ENCODE results near the gene CHMP5. TPM values are rescaled to one million over a fixed set of nuclear protein-coding genes. Genes with fewer than 3 reads are reported as not detected.

CHMP5 gene
- total RNA-seq, 1 experiment from 2014 or later, result 53.4 TPM

GRCh38 chr9:33234511-33235467 lies 30.1 kb upstream of the CHMP5 start:
- Histone ChIP-seq H3K9ac (ENCODE audit: low read length) (no peak overlapping the region), H3K79me2 (ENCODE audit: low read length) (no peaks in the 10 kb centered on the region), H3K4me3 (ENCODE audit: low read length) (no peak overlapping the region), H3K4me2 (ENCODE audit: low read depth, low read length, poor library complexity, severe bottlenecking) (no peak overlapping the region), H3K27me3 (ENCODE audit: low read length) (no peaks in the 10 kb centered on the region), H3K9me3 (ENCODE audit: low read length) (no peaks in the 10 kb centered on the region), H3K27ac (ENCODE audit: low read length) (no peak overlapping the region), H4K20me1 (ENCODE audit: insufficient read depth, low read depth, low read length) (no peaks in the 10 kb centered on the region), H2AFZ (ENCODE audit: low read length) (no peak overlapping the region), H3K4me1 (ENCODE audit: low read length) (no peaks in the 10 kb centered on the region), H3K36me3 (ENCODE audit: insufficient read depth, low read length) (no peaks in the 10 kb centered on the region), H3K9me2 (replicated peaks; ENCODE audit: insufficient read depth, low read length) (no peaks in the 10 kb centered on the region)
- no peak for DNase-seq

GRCh38 chr9:33236571-33236970 lies 28.3 kb upstream of the CHMP5 start:
- H3K4me2 ChIP-seq (ENCODE audit: low read depth, low read length, poor library complexity, severe bottlenecking), result no peak overlapping the region
- H3K9me3 ChIP-seq (ENCODE audit: low read length), result no peaks in the 10 kb centered on the region
- H3K27ac ChIP-seq (ENCODE audit: low read length), result no peak overlapping the region
- H3K4me1 ChIP-seq (ENCODE audit: low read length), result no peaks in the 10 kb centered on the region
- no peaks in the 10 kb centered on the region for H3K36me3 ChIP-seq (ENCODE audit: insufficient read depth, low read length)
- H3K9ac ChIP-seq (ENCODE audit: low read length), result no peak overlapping the region
- H3K4me3 ChIP-seq (ENCODE audit: low read length), result no peak overlapping the region
- H3K79me2 ChIP-seq (ENCODE audit: low read length), result no peaks in the 10 kb centered on the region
- no peak overlapping the region for H2AFZ ChIP-seq (ENCODE audit: low read length)
- H3K9me2 ChIP-seq (replicated peaks; ENCODE audit: insufficient read depth, low read length), result no peaks in the 10 kb centered on the region
- no peak for DNase-seq
- no peaks in the 10 kb centered on the region for H4K20me1 ChIP-seq (ENCODE audit: insufficient read depth, low read depth, low read length)
- H3K27me3 ChIP-seq (ENCODE audit: low read length), result no peaks in the 10 kb centered on the region

- Histone ChIP-seq H3K9ac (ENCODE audit: low read length) (no peak within 1 kb of the TSS), H3K9me2 (replicated peaks; ENCODE audit: insufficient read depth, low read length) (no peaks in the 10 kb centered on the region), H3K79me2 (ENCODE audit: low read length) (no peaks in the 10 kb centered on the region), H3K4me2 (ENCODE audit: low read depth, low read length, poor library complexity, severe bottlenecking) (no peak within 1 kb of the TSS), H3K4me3 (ENCODE audit: low read length) (no peak within 1 kb of the TSS), H3K36me3 (ENCODE audit: insufficient read depth, low read length) (no peaks in the 10 kb centered on the region), H3K27ac (ENCODE audit: low read length) (no peak within 1 kb of the TSS), H2AFZ (ENCODE audit: low read length) (no peak within 1 kb of the TSS), H3K27me3 (ENCODE audit: low read length) (no peaks in the 10 kb centered on the region), H4K20me1 (ENCODE audit: insufficient read depth, low read depth, low read length) (no peaks in the 10 kb centered on the region), H3K4me1 (ENCODE audit: low read length) (no peaks in the 10 kb centered on the region), H3K9me3 (ENCODE audit: low read length) (no peaks in the 10 kb centered on the region)
- DNase-seq, result no peak
These were observed 24.9 kb upstream of the CHMP5 start, which contains the start of gene SPINK4 for GRCh38 chr9:33239921-33240320. Gene SPINK4 (plus strand): TSS chr9:33240167. CDS start chr9:33240209, 42 bp downstream.

- no peaks in the 10 kb centered on the region for H3K4me1 ChIP-seq (ENCODE audit: low read length)
- no peak for DNase-seq
- no peaks in the 10 kb centered on the region for H3K79me2 ChIP-seq (ENCODE audit: low read length)
- H3K27ac ChIP-seq (ENCODE audit: low read length), result no peak overlapping the region
- H3K4me3 ChIP-seq (ENCODE audit: low read length), result no peak overlapping the region
- H3K9me3 ChIP-seq (ENCODE audit: low read length), result no peaks in the 10 kb centered on the region
- H3K9me2 ChIP-seq (replicated peaks; ENCODE audit: insufficient read depth, low read length), result no peaks in the 10 kb centered on the region
- H4K20me1 ChIP-seq (ENCODE audit: insufficient read depth, low read depth, low read length), result no peaks in the 10 kb centered on the region
- no peaks in the 10 kb centered on the region for H3K36me3 ChIP-seq (ENCODE audit: insufficient read depth, low read length)
- no peak overlapping the region for H2AFZ ChIP-seq (ENCODE audit: low read length)
- no peak overlapping the region for H3K9ac ChIP-seq (ENCODE audit: low read length)
- H3K27me3 ChIP-seq (ENCODE audit: low read length), result no peaks in the 10 kb centered on the region
- no peak overlapping the region for H3K4me2 ChIP-seq (ENCODE audit: low read depth, low read length, poor library complexity, severe bottlenecking)
These were observed 23.6 kb upstream of the CHMP5 start for GRCh38 chr9:33241298-33241697.

GRCh38 chr9:33242609-33243134 lies 22.2 kb upstream of the CHMP5 start:
- Histone ChIP-seq H3K27ac (ENCODE audit: low read length) (no peak overlapping the region), H3K4me2 (ENCODE audit: low read depth, low read length, poor library complexity, severe bottlenecking) (no peak overlapping the region), H3K27me3 (ENCODE audit: low read length) (no peaks in the 10 kb centered on the region), H3K4me1 (ENCODE audit: low read length) (no peaks in the 10 kb centered on the region), H2AFZ (ENCODE audit: low read length) (no peak overlapping the region), H3K79me2 (ENCODE audit: low read length) (no peaks in the 10 kb centered on the region), H4K20me1 (ENCODE audit: insufficient read depth, low read depth, low read length) (no peaks in the 10 kb centered on the region), H3K4me3 (ENCODE audit: low read length) (no peak overlapping the region), H3K9ac (ENCODE audit: low read length) (no peak overlapping the region), H3K36me3 (ENCODE audit: insufficient read depth, low read length) (no peaks in the 10 kb centered on the region), H3K9me3 (ENCODE audit: low read length) (no peaks in the 10 kb centered on the region), H3K9me2 (replicated peaks; ENCODE audit: insufficient read depth, low read length) (no peaks in the 10 kb centered on the region)
- no peak for DNase-seq

- no peak overlapping the region for H3K27ac ChIP-seq (ENCODE audit: low read length)
- no peaks in the 10 kb centered on the region for H3K79me2 ChIP-seq (ENCODE audit: low read length)
- no peak overlapping the region for H3K4me2 ChIP-seq (ENCODE audit: low read depth, low read length, poor library complexity, severe bottlenecking)
- no peaks in the 10 kb centered on the region for H4K20me1 ChIP-seq (ENCODE audit: insufficient read depth, low read depth, low read length)
- H3K4me1 ChIP-seq (ENCODE audit: low read length), result peaks cover 1% of the 10 kb centered on the region; the same call in 1 of the 2 replicates
- H3K9ac ChIP-seq (ENCODE audit: low read length), result no peak overlapping the region
- DNase-seq, result no peak
- no peak overlapping the region for H3K4me3 ChIP-seq (ENCODE audit: low read length)
- H3K27me3 ChIP-seq (ENCODE audit: low read length), result no peaks in the 10 kb centered on the region
- H3K9me2 ChIP-seq (replicated peaks; ENCODE audit: insufficient read depth, low read length), result no peaks in the 10 kb centered on the region
- no peaks in the 10 kb centered on the region for H3K9me3 ChIP-seq (ENCODE audit: low read length)
- no peak overlapping the region for H2AFZ ChIP-seq (ENCODE audit: low read length)
- no peaks in the 10 kb centered on the region for H3K36me3 ChIP-seq (ENCODE audit: insufficient read depth, low read length)
These were observed 20.6 kb upstream of the CHMP5 start for GRCh38 chr9:33244137-33244784.

GRCh38 chr9:33245341-33245740 lies 19.5 kb upstream of the CHMP5 start:
- Histone ChIP-seq H3K9me3 (ENCODE audit: low read length) (no peaks in the 10 kb centered on the region), H3K9me2 (replicated peaks; ENCODE audit: insufficient read depth, low read length) (no peaks in the 10 kb centered on the region), H3K4me2 (ENCODE audit: low read depth, low read length, poor library complexity, severe bottlenecking) (no peak overlapping the region), H3K9ac (ENCODE audit: low read length) (no peak overlapping the region), H3K36me3 (ENCODE audit: insufficient read depth, low read length) (no peaks in the 10 kb centered on the region), H2AFZ (ENCODE audit: low read length) (no peak overlapping the region), H4K20me1 (ENCODE audit: insufficient read depth, low read depth, low read length) (no peaks in the 10 kb centered on the region), H3K27me3 (ENCODE audit: low read length) (no peaks in the 10 kb centered on the region), H3K4me1 (ENCODE audit: low read length) (peaks cover 6% of the 10 kb centered on the region; the same call in 1 of the 2 replicates), H3K4me3 (ENCODE audit: low read length) (no peak overlapping the region), H3K79me2 (ENCODE audit: low read length) (no peaks in the 10 kb centered on the region), H3K27ac (ENCODE audit: low read length) (no peak overlapping the region)
- no peak for DNase-seq

GRCh38 chr9:33246269-33246860 lies 18.5 kb upstream of the CHMP5 start:
- no peak overlapping the region for H3K4me2 ChIP-seq (ENCODE audit: low read depth, low read length, poor library complexity, severe bottlenecking)
- DNase-seq, result no peak
- no peak overlapping the region for H3K9ac ChIP-seq (ENCODE audit: low read length)
- H3K4me1 ChIP-seq (ENCODE audit: low read length), result peaks cover 6% of the 10 kb centered on the region; the same call in 1 of the 2 replicates
- H2AFZ ChIP-seq (ENCODE audit: low read length), result no peak overlapping the region
- no peaks in the 10 kb centered on the region for H3K79me2 ChIP-seq (ENCODE audit: low read length)
- no peak overlapping the region for H3K27ac ChIP-seq (ENCODE audit: low read length)
- H4K20me1 ChIP-seq (ENCODE audit: insufficient read depth, low read depth, low read length), result no peaks in the 10 kb centered on the region
- no peaks in the 10 kb centered on the region for H3K9me2 ChIP-seq (replicated peaks; ENCODE audit: insufficient read depth, low read length)
- H3K27me3 ChIP-seq (ENCODE audit: low read length), result no peaks in the 10 kb centered on the region
- no peaks in the 10 kb centered on the region for H3K36me3 ChIP-seq (ENCODE audit: insufficient read depth, low read length)
- H3K4me3 ChIP-seq (ENCODE audit: low read length), result no peak overlapping the region
- no peaks in the 10 kb centered on the region for H3K9me3 ChIP-seq (ENCODE audit: low read length)

Data from Karpas-422 (cell line).